Suprapubic skin (tissue), 3 donors: ENCODE measurements around the gene EVI2A.

Experiments used
- POLR2AphosphoS5 ChIP-seq, 3 donors: sonication (generic); formaldehyde crosslinking; IDR thresholded peaks; one replicate each; pipeline ENCODE4 v1.6.1; 2017; ENCODE audit warnings: antibody characterized with exemption in 3 of 3
- TF ChIP-seq, protein P1 (sequence below), 2 donors: fragments of 200-600 bp in 1 of 2; fragments of 450-650 bp in 1 of 2; sonication (generic) in 1 of 2; IDR thresholded peaks; one replicate each; pipeline ENCODE4 v1.5.1; 2016 to 2019; ENCODE audit warnings: antibody characterized with exemption in 2 of 2, mild to moderate bottlenecking in 1 of 2, moderate library complexity in 1 of 2

DNA sequence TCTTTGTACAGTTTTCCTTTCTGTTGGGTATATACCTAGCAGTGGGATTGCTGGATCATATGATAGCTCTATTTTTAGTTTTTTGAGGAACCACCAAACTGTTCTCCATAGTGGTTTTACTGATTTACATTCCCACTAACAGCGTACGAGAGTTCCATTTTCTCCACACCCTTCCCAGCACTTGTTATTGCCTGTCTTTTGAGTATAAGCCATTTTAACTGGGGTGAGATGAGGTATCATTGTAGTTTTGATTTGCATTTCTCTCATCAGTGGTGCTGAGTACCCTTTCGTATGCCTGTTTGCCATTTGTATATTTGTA is 6.7 kb downstream of the EVI2A start:
- TF ChIP-seq, protein P1, sequence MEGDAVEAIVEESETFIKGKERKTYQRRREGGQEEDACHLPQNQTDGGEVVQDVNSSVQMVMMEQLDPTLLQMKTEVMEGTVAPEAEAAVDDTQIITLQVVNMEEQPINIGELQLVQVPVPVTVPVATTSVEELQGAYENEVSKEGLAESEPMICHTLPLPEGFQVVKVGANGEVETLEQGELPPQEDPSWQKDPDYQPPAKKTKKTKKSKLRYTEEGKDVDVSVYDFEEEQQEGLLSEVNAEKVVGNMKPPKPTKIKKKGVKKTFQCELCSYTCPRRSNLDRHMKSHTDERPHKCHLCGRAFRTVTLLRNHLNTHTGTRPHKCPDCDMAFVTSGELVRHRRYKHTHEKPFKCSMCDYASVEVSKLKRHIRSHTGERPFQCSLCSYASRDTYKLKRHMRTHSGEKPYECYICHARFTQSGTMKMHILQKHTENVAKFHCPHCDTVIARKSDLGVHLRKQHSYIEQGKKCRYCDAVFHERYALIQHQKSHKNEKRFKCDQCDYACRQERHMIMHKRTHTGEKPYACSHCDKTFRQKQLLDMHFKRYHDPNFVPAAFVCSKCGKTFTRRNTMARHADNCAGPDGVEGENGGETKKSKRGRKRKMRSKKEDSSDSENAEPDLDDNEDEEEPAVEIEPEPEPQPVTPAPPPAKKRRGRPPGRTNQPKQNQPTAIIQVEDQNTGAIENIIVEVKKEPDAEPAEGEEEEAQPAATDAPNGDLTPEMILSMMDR (IDR thresholded peaks at IDR 0.05): no peak
- no peak for TF ChIP-seq POLR2AphosphoS5 (IDR thresholded peaks at IDR 0.05)
